ENCODE measurements around the gene GABRP.

GRCh38 chr5:170792878-170793277 lies 9.4 kb downstream of the GABRP start:
- no peak for TF ChIP-seq CTCF (IDR thresholded peaks at IDR 0.05)
- TF ChIP-seq EZH2phosphoT487 (IDR thresholded peaks at IDR 0.05) = no peak
- no peak for TF ChIP-seq EZH2 (IDR thresholded peaks at IDR 0.05)

Measured in neural progenitor cell (in vitro differentiated cells).